Thyroid gland (tissue), 4 donors: ENCODE results near the gene ESPN. TPM values are rescaled to one million over a fixed set of nuclear protein-coding genes. Genes with fewer than 3 reads are reported as not detected.
"Not testable (repeated sequence)": the region's sequence is repeated elsewhere in the genome, so short reads cannot be mapped to it uniquely, and the experiment has no call there.

ENCODE experiments used
- DNase-seq, 2 donors: peaks; one replicate each; pipeline ENCODE4 v3.0.0-alpha.2; 2019
- H3K27ac ChIP-seq, 3 donors: fragments of 200-600 bp; sonication (generic); 1 replicate in 2 of 3; 2 replicates in 1 of 3; pipeline ENCODE4 v1.5.1; 2016 to 2019; ENCODE audit warnings: mild to moderate bottlenecking in 1 of 3, moderate library complexity in 1 of 3
- H3K27me3 ChIP-seq: fragments of 200-600 bp; sonication (generic); one replicate; pipeline ENCODE4 v1.5.1; 2019
- H3K36me3 ChIP-seq, 2 donors: fragments of 200-600 bp; sonication (generic); one replicate each; pipeline ENCODE4 v1.5.1; 2016 to 2019
- H3K4me1 ChIP-seq, 2 donors: fragments of 200-600 bp; sonication (generic); one replicate each; pipeline ENCODE4 v1.5.1; 2017 to 2019
- H3K4me3 ChIP-seq, 3 donors: fragments of 200-600 bp; sonication (generic); replicated peaks in 1 of 3; 1 replicate in 2 of 3; 2 replicates in 1 of 3; pipeline ENCODE4 v1.5.1; 2016; ENCODE audit warnings: mild to moderate bottlenecking in 1 of 3
- H3K9me3 ChIP-seq: fragments of 200-600 bp; sonication (generic); one replicate; pipeline ENCODE4 v1.5.1; 2017
- CTCF ChIP-seq, 6 experiments: fragments of 200-600 bp in 3 of 6; fragments of 450-650 bp in 3 of 6; sonication (generic) in 3 of 6; IDR thresholded peaks; one replicate each; pipeline ENCODE4 v1.5.1; 2016 to 2019; ENCODE audit warnings: antibody characterized with exemption in 6 of 6, mild to moderate bottlenecking in 2 of 6, inconsistent platforms in 1 of 6, moderate library complexity in 1 of 6
- POLR2A ChIP-seq, 2 donors: fragments of 450-650 bp; IDR thresholded peaks; one replicate each; pipeline ENCODE4 v1.6.1; 2017; ENCODE audit warnings: antibody characterized with exemption in 2 of 2, mild to moderate bottlenecking in 2 of 2, moderate library complexity in 1 of 2
- WGBS, 2 donors: methylation state at CpG; one replicate each; pipeline ENCODE4 v1.1.5; 2017; 5-methylcytosine and 5-hydroxymethylcytosine counted together
- intact Hi-C: fragments of 100-400 bp; cut with DNase I; formaldehyde crosslinking; loops from one replicate; pipeline ENCODE4 v1.15.1; 2023
- total RNA-seq, 4 donors: library from RNA; depleted of rRNA; stranded (reverse); fragments of >200 nt; gene quantifications; one replicate each; pipeline ENCODE4 v1.2.3, GENCODE V29; 2016

Gene ESPN
- total RNA-seq, 4 donors from 2014 or later, result 0.67 to 5.2 TPM; not detected in 2

- no peak overlapping the region for H3K4me3 ChIP-seq
- intact Hi-C loops, result no loop called here
- peaks cover 13 to 25% of the 10 kb centered on the region in 2 donors for H3K4me1 ChIP-seq
- WGBS, 2 donors, result 56 to 69% methylated on average over 11 of the region's 26 CpGs
- H3K9me3 ChIP-seq, result no peaks in the 10 kb centered on the region
- no peak overlapping the region for H3K27ac ChIP-seq
- H3K27me3 ChIP-seq, result peaks cover 23% of the 10 kb centered on the region
- no peak for TF ChIP-seq POLR2A (IDR thresholded peaks at IDR 0.05)
- TF ChIP-seq CTCF (IDR thresholded peaks at IDR 0.05), result no peak
- H3K36me3 ChIP-seq, result no peaks in the 10 kb centered on the region
- no peak for DNase-seq
These were observed 3.1 kb downstream of the ESPN start for GRCh38 chr1:6427441-6428390.

GRCh38 chr1:6428453-6428852 lies 3.9 kb downstream of the ESPN start:
- H3K27ac ChIP-seq, intact Hi-C loops, DNase-seq, H3K9me3 ChIP-seq, H3K36me3 ChIP-seq, H3K4me3 ChIP-seq: not testable (repeated sequence)
- 76 to 100% methylated on average over 1 to 2 of the region's 6 CpGs for WGBS, 2 donors
- Histone ChIP-seq H3K4me1 (peaks cover 9 to 20% of the 10 kb centered on the region in 2 donors), H3K27me3 (peaks cover 23% of the 10 kb centered on the region)

- DNase-seq, intact Hi-C loops, H3K27ac ChIP-seq, H3K4me3 ChIP-seq, H3K4me1 ChIP-seq, H3K36me3 ChIP-seq, H3K9me3 ChIP-seq: not testable (repeated sequence)
- peaks cover 16% of the 10 kb centered on the region for H3K27me3 ChIP-seq
- 13 to 35% methylated on average over 3 to 16 of the region's 19 CpGs for WGBS, 2 donors
These were observed 5.3 kb downstream of the ESPN start for GRCh38 chr1:6429660-6430411.

GRCh38 chr1:6431645-6432579 lies 7.3 kb downstream of the ESPN start:
- H3K4me3 ChIP-seq, H3K4me1 ChIP-seq, intact Hi-C loops, H3K36me3 ChIP-seq, H3K9me3 ChIP-seq, DNase-seq, H3K27ac ChIP-seq, H3K27me3 ChIP-seq: not testable (repeated sequence)
- 75 to 78% methylated on average over 6 to 13 of the region's 13 CpGs for WGBS, 2 donors

GRCh38 chr1:6434186-6434585 lies 9.6 kb downstream of the ESPN start:
- WGBS, 2 donors, result 77% methylated on average over 5 of the region's 5 CpGs

More at GRCh38 chr1:6434186-6434585, 9.6 kb downstream of the ESPN start:
- Histone ChIP-seq H3K4me3 (no peak overlapping the region), H3K27ac (no peak overlapping the region), H3K9me3 (no peaks in the 10 kb centered on the region), H3K4me1 (peaks cover 0 to 1% of the 10 kb centered on the region in 2 donors), H3K27me3 (no peaks in the 10 kb centered on the region), H3K36me3 (no peaks in the 10 kb centered on the region)
- DNase-seq, result no peak
- intact Hi-C loops, result no loop called here
- TF ChIP-seq CTCF (IDR thresholded peaks at IDR 0.05) (no peak), POLR2A (IDR thresholded peaks at IDR 0.05) (no peak)
